HS-5 (cell line): ENCODE measurements around the gene DEFB129.
"Not testable (repeated sequence)": the region's sequence is repeated elsewhere in the genome, so short reads cannot be mapped to it uniquely, and the experiment has no call there.

ENCODE experiments used
- DNase-seq: peaks from one replicate; pipeline ENCODE4 v3.0.0-alpha.2; 2012; ENCODE audit warnings: low read depth

The DEFB129 gene

GRCh38 chr20:253447-253846, 26.4 kb downstream of the DEFB129 start:
- DNase-seq, result not testable (repeated sequence)

DNA sequence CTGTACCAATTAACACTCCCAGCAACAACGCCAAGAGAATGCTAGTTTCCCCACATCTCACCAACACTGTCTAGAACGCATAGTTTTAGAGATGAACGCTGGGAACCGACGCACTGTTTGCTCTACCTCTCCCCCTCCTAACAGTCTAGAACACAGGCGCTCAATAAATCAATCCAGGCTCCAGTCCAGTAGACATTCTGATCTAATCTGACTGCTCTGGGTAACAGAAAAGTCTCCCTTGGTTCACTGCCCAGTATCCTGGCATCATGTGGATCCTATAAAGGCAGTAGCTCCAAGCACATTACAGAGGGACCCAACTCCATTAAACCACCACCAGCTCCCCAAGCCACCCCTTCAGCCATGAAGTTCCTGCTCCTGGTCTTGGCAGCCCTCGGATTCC, 30.4 kb downstream of the DEFB129 start, which contains the start of gene DEFB132:
TSS of gene DEFB132 (plus strand) at position 306 of the 400 bp plus-strand sequence. CDS start at position 361, 55 bp downstream.
- no peak for DNase-seq

GRCh38 chr20:258269-258858, 31.3 kb downstream of the DEFB129 start:
- no peak for DNase-seq

GRCh38 chr20:258963-259362, 31.9 kb downstream of the DEFB129 start:
- no peak for DNase-seq

GRCh38 chr20:259981-260380, 32.9 kb downstream of the DEFB129 start:
- no peak for DNase-seq

- no peak for DNase-seq
Measured at GRCh38 chr20:263701-264100, 36.6 kb downstream of the DEFB129 start.

DNA sequence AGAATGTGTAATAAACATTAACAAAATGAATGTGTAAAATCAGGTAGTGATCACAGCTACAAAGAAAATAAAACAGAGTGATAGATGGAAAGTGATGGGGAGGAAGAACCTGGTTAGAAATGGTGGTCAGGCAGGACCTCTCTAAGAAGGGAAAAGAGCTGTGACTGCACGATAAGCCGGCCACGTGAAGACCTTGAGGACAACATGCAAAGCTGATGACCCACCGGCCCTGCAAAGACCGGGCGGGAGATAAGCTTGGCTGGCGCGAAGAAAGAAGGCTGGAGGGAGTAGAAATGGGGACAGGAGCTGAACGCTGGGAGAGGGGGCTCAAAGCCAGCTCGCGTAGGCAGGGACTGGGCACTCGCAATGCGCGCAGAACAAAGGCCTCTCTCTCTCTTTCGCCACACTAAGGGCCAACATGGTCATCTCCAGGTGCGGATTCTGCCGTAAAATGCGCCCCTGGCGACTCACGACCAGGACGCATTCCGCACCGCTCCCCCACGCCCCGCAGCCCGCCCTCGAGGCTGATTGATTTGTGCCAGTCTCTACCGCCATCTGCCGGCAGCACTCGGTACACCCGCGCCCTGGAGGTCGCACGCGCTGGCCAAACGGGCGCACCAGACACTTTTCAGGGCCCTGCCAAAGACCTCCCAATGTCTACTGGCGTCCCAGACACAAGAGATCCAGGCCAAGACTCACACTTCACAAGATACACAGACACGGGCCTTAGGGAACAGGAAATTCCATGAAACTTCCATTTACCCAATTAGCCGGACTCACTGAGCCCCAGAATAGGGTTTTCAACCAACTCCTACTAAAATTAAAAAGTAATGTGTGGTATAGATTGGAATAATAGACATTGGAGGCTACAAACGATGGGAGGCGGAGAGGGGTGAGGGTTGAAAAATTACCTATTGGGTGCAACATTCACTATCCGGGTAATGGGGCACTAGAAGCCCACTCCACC, 39.8 kb downstream of the DEFB129 start:
- peak; percentile 37 for DNase-seq

DNA sequence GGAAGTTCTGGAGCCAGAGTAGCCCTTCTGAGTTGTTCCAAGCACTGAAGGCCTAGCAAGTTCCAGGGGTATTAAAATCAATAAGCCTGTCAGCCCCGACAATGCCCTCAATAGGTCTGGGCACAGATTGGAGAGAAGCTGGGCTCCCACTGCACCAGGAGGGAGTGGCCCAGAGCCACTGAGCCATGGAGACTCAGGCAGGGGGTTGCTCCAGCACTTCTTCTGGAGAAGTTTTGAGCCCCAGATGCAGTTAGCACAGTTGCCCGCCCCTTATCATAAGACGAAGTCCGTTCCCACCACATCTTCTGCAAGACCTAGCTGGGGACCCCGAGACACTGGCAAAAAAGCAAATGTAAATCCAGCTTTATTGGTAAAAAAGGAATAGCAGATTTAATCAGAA, 43.5 kb downstream of the DEFB129 start:
- DNase-seq, result no peak

DNA sequence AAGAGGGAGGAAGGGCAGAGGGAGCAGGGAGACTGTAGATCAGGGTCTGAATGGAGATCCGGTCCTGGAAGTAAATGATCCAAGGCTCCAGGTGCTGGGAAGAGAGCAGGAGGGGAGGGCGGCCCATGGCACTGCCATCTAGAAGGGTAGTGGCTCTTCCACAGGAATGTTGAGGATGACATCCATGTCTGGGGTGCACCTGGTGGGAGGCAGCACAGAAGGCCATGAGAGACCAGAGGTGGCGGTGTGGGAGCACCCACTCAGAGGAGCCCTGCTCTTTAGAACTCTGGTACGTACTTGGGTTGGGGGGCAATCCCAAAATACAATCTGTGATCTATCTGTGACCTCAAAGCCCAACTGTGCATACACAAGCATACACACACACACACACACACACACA, 44.0 kb downstream of the DEFB129 start:
- DNase-seq, result no peak

- DNase-seq, result no peak
Measured at GRCh38 chr20:271528-271927, 44.5 kb downstream of the DEFB129 start.

DNA sequence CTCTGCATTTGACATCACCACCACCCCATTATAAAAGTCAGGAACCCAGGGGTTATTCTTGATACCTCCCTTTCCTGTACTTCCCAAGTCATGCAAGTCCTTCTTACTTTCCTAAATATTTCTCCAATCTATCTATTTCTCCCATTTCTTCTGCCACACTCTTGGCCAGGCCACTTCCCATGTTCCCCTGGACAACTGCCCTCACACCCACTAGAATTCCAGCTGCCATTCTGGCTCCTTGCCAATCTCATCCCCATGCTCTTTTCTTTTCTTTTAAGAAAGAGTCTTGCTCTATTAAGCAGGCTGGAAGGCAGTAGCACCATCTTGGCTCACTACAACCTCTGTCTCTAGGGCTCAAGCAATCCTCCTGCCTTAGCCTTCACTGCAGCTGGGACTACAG, 45.7 kb downstream of the DEFB129 start:
- no peak for DNase-seq

- DNase-seq, result no peak
Measured at GRCh38 chr20:273884-274283, 46.8 kb downstream of the DEFB129 start.

GRCh38 chr20:275791-276190, 48.7 kb downstream of the DEFB129 start:
- no peak for DNase-seq

DNA sequence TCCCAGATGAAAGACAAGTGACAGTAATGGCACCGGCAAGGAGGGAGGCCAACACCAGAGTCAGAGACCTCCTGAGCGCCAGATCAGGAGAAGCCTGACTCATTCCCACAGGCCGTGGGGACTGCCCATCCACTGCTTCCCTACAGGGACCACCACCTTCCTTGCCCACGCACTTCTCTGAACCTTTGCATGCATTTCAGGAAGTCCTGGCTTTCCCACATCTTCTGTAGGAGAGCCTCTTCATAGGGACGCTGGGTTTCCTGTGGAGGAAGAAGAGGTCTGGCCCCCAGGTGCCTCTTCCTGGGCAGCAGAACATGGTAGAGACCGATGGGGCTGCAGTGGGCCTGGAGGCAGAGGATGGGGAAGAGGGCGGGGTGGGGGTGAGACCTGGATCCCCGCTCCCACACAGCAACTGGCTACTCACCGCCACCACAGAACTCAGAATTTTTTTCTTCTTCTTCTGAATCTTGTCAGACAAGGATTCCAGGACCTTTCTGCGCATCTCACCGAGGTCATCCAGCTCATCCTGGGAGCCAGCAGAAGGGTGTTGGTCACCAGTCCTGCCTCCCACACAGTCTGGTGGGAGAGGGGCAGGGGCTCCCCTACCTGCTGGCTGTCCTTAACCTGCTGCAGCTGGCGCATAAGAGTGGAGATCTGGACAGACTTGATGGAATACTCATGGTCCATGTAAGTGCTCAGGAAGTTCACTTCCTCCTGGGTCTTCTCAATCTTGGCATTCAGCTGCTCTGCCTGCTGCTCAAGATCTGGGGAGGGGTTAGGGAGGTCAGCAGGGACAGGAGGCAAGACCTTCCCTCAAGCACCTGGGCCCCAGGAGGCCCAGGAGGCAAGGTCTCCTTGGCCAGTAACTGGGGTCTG, 49.8 kb downstream of the DEFB129 start:
- DNase-seq, result no peak

DNA sequence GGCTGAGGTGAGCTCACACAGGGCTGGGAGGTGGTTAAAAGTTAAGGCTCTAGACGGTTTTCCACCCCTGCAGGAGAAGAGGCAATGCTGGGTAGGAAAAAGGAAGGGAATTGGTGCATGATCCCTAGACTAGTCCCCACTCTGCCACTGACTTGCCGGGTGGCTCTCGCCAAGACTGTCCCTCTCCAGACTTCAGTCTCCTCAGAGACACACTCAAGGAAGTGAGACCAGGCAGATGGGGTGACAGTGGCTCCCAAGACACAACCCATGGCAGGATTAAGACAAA, 50.4 kb downstream of the DEFB129 start:
- no peak for DNase-seq

DNA sequence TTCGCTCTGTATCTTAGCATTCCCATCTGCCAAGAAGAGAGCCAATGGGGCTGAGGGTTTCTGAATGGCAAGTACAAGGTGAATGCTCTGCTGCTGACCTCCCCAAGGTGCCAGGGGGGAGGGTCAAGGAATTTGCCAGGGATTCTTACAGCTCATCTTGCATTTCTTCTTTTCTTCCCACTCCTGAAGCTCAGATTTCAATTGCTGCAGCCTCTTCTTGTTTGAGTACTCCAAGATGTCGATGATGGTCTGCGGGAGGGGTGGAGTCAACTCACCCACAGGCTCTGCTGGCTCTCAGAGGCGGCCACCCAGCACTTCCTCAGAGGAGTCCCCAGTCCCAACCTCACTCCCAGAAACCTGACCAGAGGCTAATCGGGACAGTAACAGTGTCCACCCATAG, 51.1 kb downstream of the DEFB129 start:
- no peak for DNase-seq

DNA sequence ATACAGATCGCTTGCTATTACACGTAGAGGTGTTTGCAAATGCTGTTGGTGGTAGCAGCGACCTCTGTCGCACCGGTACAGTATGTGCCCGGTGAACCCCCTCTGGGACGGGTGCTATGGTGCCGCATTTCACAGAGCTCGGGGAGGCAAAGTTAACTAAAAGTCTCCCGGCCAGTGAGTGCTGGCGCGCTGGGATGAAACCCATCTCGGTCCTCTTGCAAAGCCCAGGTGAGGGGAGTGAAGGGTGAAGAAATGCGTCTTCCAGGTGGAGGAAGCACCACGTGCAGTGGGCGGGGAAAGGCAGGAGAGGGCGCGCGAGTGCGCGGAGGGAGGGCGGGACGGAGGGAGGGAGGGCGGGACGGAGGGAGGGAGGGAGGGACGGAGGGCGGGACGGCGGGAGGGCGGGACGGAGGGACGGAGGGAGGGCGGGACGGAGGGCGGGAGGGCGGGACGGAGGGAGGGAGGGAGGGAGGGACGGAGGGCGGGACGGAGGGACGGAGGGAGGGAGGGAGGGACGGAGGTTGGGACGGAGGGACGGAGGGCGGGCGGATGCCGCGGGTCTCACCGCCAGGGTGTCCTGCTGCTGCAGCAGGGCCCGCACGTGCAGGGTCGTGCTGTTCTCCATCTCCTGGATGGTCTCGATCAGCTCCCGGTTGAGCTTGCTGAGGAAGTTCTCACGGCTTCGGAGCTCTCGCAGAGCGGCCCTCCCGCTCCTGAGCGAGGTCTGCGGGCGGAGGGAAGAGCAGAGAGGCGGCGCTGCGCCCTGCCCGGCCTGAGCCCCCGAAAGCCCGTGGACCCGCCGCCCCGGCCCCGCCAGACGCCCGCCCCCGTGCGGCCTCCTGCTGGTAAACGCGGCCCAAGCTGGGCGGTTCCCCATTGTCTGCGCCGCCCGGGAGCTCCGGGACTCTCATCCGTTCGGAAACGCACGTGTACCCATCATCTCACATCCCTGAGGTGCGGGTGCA, 51.8 kb downstream of the DEFB129 start:
- DNase-seq, result no peak
